HepG2 (cell line): ENCODE data around the gene ZBTB48. TPM values are rescaled to one million over a fixed set of nuclear protein-coding genes. Genes with fewer than 3 reads are reported as not detected.

Experiments used
- ATAD3A ChIP-seq: sonication (generic); formaldehyde crosslinking; IDR thresholded peaks from 2 replicates; pipeline ENCODE4 v1.4.0; 2020; ENCODE audit warnings: missing genetic modification reagents
- EP300 ChIP-seq, 3 experiments: sonication (generic) in 1 of 3; formaldehyde crosslinking in 1 of 3; IDR thresholded peaks; 2 replicates each; pipeline versions ENCODE4 v1.5.1 to v1.6.1; 2011 to 2020; ENCODE audit warnings: low read depth in 2 of 3, low read length in 2 of 3, borderline replicate concordance in 1 of 3, improper control_type of control experiment in 1 of 3, mild to moderate bottlenecking in 1 of 3, missing genetic modification reagents in 1 of 3, moderate library complexity in 1 of 3
- HNRNPUL1 ChIP-seq: fragments of 200-400 bp; formaldehyde crosslinking; IDR thresholded peaks from 2 replicates; pipeline ENCODE4 v1.6.1; 2017; ENCODE audit warnings: low read depth, mild to moderate bottlenecking, low read length, moderate library complexity
- ISX ChIP-seq: sonication (generic); formaldehyde crosslinking; conservative IDR thresholded peaks from 2 replicates; pipeline ENCODE4 v1.5.0; 2020; ENCODE audit warnings: missing genetic modification reagents
- NAIF1 ChIP-seq: sonication (generic); formaldehyde crosslinking; IDR thresholded peaks from 2 replicates; pipeline ENCODE4 v1.5.0; 2020; ENCODE audit warnings: mild to moderate bottlenecking, missing genetic modification reagents, borderline replicate concordance
- NCOA2 ChIP-seq: sonication (generic); formaldehyde crosslinking; IDR thresholded peaks from 2 replicates; pipeline ENCODE4 v1.8.0; 2022; ENCODE audit warnings: inconsistent platforms
- TFAP4 ChIP-seq: sonication (generic); IDR thresholded peaks from 2 replicates; pipeline ENCODE4 v1.6.1; 2016; ENCODE audit warnings: low read depth, borderline replicate concordance
- ZBTB38 ChIP-seq: sonication (generic); formaldehyde crosslinking; IDR thresholded peaks from 2 replicates; pipeline ENCODE4 v1.5.1; 2020; ENCODE audit warnings: mild to moderate bottlenecking, missing genetic modification reagents
- ZBTB7B ChIP-seq: sonication (generic); formaldehyde crosslinking; IDR thresholded peaks from 2 replicates; pipeline ENCODE4 v1.4.0; 2020; ENCODE audit warnings: missing genetic modification reagents
- ZFP36 ChIP-seq: fragments of 150-350 bp; IDR thresholded peaks from 2 replicates; pipeline ENCODE4 v1.6.1; 2018; ENCODE audit warnings: borderline replicate concordance, low read length, low read depth; ENCODE audit not compliant: partially characterized antibody
- ZFYVE20 ChIP-seq: sonication (generic); formaldehyde crosslinking; IDR thresholded peaks from 2 replicates; pipeline ENCODE4 v1.8.0; 2023; ENCODE audit warnings: low read depth, mild to moderate bottlenecking, moderate library complexity, missing genetic modification reagents, borderline replicate concordance
- ZNF484 ChIP-seq: sonication (generic); formaldehyde crosslinking; IDR thresholded peaks from 2 replicates; pipeline ENCODE4 v1.5.1; 2020; ENCODE audit warnings: mild to moderate bottlenecking, low read depth, missing genetic modification reagents, borderline replicate concordance
- ZNF777 ChIP-seq: sonication (generic); formaldehyde crosslinking; IDR thresholded peaks from 2 replicates; pipeline ENCODE4 v1.4.0; 2020; ENCODE audit warnings: missing genetic modification reagents
- polyA plus RNA-seq, 8 experiments: library from polyadenylated mRNA; depleted of rRNA in 3 of 8; stranded (reverse) in 7 of 8; unstranded in 1 of 8; fragments of >200 nt; fragmentation: Illumina TruSeq in 4 of 8; extraction: Trizol in 4 of 8; gene quantifications; 2 replicates each; pipeline versions ENCODE4 v1.2.1 to v1.2.3, GENCODE V29; 2011 to 2016; ENCODE audit warnings: low read depth in 4 of 8, missing spikeins in 1 of 8, mixed read lengths in 1 of 8; ENCODE audit not compliant: insufficient read depth in 1 of 8
- total RNA-seq, 5 experiments: library from RNA; depleted of rRNA; stranded (reverse); fragments of >200 nt; fragmentation: Illumina TruSeq; extraction: Trizol; gene quantifications; 2 replicates each; pipeline ENCODE4 v1.2.3, GENCODE V29; 2016; ENCODE audit warnings: low read depth in 1 of 5
- TF ChIP-seq, protein P1 (sequence below): sonication (generic); formaldehyde crosslinking; conservative IDR thresholded peaks from 2 replicates; pipeline ENCODE4 v1.4.0; 2020; ENCODE audit warnings: missing genetic modification reagents
- TF ChIP-seq, protein P2 (sequence below): sonication (generic); formaldehyde crosslinking; conservative IDR thresholded peaks from 2 replicates; pipeline ENCODE4 v1.8.1; 2023; ENCODE audit warnings: missing genetic modification reagents
- TF ChIP-seq, protein P3 (sequence below): sonication (generic); formaldehyde crosslinking; IDR thresholded peaks from 2 replicates; pipeline ENCODE4 v1.4.0; 2020; ENCODE audit warnings: missing genetic modification reagents, borderline replicate concordance
- TF ChIP-seq, protein P4 (sequence below): sonication (generic); formaldehyde crosslinking; IDR thresholded peaks from 2 replicates; pipeline ENCODE4 v1.9.0; 2021; ENCODE audit warnings: missing genetic modification reagents, borderline replicate concordance

The ZBTB48 gene
- total and polyA plus RNA-seq, 2 of the 13 experiments (the other 11 are each of a cell fraction or from before 2014, with no cell fraction given), result 13.0 to 17.1 TPM

DNA sequence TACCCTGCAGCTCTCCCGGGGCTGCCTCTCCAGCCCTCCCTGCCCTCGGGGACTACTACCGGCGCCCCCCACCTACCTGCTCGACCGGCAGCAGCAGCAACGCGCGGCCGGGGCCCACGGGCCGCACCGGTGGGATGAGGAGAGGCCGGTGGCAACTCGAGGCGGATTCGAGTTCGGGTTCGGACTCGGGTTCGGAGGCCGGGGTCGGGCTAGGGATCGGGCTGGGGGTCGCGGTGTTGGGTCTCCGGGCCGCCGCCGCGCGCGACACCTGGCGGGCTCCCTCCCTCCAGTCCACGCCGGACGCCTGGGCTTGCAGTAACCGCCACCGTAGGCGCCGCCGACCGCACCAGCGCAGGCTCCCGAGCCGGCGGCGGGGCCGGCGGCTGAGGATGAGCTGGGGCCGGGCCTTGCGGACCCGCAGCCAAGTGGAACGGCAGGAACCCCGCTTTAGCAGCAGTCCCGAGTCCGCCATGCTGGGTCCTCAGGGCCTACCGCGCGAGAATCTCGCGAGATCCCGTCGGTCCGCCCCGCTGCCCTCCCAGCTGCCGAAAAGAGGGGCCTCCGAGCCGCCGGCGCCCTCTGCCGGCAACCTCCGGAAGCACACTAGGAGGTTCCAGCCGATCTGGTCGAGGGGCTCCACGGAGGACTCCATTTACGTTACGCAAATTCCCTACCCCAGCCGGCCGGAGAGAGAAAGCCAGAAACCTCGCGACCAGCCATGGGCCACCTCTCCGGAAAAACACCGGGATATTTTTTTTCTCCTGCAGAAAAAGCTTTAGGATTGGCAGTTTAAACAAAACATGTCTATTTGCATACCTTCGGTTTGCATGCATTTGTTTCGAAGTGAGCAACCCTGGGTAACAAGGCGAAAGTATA is 25.5 kb upstream of the ZBTB48 start, which contains the start of gene NOL9 (continued):
- TF ChIP-seq ISX (CRISPR knock-in tag), result peak; percentile 73; the same call in 1 of the 2 replicates
- TF ChIP-seq ATAD3A (CRISPR knock-in tag), result no peak
- TF ChIP-seq, protein P1, sequence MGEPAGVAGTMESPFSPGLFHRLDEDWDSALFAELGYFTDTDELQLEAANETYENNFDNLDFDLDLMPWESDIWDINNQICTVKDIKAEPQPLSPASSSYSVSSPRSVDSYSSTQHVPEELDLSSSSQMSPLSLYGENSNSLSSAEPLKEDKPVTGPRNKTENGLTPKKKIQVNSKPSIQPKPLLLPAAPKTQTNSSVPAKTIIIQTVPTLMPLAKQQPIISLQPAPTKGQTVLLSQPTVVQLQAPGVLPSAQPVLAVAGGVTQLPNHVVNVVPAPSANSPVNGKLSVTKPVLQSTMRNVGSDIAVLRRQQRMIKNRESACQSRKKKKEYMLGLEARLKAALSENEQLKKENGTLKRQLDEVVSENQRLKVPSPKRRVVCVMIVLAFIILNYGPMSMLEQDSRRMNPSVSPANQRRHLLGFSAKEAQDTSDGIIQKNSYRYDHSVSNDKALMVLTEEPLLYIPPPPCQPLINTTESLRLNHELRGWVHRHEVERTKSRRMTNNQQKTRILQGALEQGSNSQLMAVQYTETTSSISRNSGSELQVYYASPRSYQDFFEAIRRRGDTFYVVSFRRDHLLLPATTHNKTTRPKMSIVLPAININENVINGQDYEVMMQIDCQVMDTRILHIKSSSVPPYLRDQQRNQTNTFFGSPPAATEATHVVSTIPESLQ (CRISPR knock-in tag), result no peak
- peak; percentile 99 for TF ChIP-seq NAIF1 (CRISPR knock-in tag)
- TF ChIP-seq, protein P2, sequence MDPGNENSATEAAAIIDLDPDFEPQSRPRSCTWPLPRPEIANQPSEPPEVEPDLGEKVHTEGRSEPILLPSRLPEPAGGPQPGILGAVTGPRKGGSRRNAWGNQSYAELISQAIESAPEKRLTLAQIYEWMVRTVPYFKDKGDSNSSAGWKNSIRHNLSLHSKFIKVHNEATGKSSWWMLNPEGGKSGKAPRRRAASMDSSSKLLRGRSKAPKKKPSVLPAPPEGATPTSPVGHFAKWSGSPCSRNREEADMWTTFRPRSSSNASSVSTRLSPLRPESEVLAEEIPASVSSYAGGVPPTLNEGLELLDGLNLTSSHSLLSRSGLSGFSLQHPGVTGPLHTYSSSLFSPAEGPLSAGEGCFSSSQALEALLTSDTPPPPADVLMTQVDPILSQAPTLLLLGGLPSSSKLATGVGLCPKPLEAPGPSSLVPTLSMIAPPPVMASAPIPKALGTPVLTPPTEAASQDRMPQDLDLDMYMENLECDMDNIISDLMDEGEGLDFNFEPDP, result no peak
- TF ChIP-seq NCOA2 (CRISPR knock-in tag), result peak; percentile 58; the same call in 1 of the 2 replicates
- TF ChIP-seq ZBTB7B (CRISPR knock-in tag), result peak; percentile 74
- no peak for TF ChIP-seq ZFYVE20 (CRISPR knock-in tag)
- no peak for TF ChIP-seq ZNF484
- TF ChIP-seq, protein P3, sequence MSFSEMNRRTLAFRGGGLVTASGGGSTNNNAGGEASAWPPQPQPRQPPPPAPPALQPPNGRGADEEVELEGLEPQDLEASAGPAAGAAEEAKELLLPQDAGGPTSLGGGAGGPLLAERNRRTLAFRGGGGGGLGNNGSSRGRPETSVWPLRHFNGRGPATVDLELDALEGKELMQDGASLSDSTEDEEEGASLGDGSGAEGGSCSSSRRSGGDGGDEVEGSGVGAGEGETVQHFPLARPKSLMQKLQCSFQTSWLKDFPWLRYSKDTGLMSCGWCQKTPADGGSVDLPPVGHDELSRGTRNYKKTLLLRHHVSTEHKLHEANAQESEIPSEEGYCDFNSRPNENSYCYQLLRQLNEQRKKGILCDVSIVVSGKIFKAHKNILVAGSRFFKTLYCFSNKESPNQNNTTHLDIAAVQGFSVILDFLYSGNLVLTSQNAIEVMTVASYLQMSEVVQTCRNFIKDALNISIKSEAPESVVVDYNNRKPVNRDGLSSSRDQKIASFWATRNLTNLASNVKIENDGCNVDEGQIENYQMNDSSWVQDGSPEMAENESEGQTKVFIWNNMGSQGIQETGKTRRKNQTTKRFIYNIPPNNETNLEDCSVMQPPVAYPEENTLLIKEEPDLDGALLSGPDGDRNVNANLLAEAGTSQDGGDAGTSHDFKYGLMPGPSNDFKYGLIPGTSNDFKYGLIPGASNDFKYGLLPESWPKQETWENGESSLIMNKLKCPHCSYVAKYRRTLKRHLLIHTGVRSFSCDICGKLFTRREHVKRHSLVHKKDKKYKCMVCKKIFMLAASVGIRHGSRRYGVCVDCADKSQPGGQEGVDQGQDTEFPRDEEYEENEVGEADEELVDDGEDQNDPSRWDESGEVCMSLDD (CRISPR knock-in tag), result 0 out of 2 replicates have a peak, but pooled peaks have one; percentile 61
- TF ChIP-seq, protein P4, sequence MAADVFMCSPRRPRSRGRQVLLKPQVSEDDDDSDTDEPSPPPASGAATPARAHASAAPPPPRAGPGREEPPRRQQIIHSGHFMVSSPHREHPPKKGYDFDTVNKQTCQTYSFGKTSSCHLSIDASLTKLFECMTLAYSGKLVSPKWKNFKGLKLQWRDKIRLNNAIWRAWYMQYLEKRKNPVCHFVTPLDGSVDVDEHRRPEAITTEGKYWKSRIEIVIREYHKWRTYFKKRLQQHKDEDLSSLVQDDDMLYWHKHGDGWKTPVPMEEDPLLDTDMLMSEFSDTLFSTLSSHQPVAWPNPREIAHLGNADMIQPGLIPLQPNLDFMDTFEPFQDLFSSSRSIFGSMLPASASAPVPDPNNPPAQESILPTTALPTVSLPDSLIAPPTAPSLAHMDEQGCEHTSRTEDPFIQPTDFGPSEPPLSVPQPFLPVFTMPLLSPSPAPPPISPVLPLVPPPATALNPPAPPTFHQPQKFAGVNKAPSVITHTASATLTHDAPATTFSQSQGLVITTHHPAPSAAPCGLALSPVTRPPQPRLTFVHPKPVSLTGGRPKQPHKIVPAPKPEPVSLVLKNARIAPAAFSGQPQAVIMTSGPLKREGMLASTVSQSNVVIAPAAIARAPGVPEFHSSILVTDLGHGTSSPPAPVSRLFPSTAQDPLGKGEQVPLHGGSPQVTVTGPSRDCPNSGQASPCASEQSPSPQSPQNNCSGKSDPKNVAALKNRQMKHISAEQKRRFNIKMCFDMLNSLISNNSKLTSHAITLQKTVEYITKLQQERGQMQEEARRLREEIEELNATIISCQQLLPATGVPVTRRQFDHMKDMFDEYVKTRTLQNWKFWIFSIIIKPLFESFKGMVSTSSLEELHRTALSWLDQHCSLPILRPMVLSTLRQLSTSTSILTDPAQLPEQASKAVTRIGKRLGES (CRISPR knock-in tag), result 0 out of 2 replicates have a peak, but pooled peaks have one; percentile 51
- TF ChIP-seq ZBTB38 (CRISPR knock-in tag), result peak; percentile 81
- peak; percentile 77 for TF ChIP-seq ZNF777
- TF ChIP-seq EP300 (IDR thresholded peaks at IDR 0.05; ENCODE audit: low read depth in 2 of 2, low read length in 2 of 2), result peak in 1 of 2 experiments; percentile 17; a peak in 1 of 4 replicates
- TF ChIP-seq EP300 (CRISPR knock-in tag; IDR thresholded peaks at IDR 0.05; ENCODE audit: borderline replicate concordance), result no peak; the same call in 1 of the 2 replicates
- peak; percentile 88; the same call in 1 of the 2 replicates for TF ChIP-seq TFAP4
- TF ChIP-seq HNRNPUL1, result no peak
- peak; percentile 8 for TF ChIP-seq ZFP36
